Measurements from ENCODE around the gene NKAIN2. TPM values are rescaled to one million over a fixed set of nuclear protein-coding genes. Genes with fewer than 3 reads are reported as not detected.

NKAIN2 gene
- total and polyA plus RNA-seq, 9 of the 15 experiments (the other 6 are each of a cell fraction or from before 2014, with no cell fraction given), result not detected

DNA sequence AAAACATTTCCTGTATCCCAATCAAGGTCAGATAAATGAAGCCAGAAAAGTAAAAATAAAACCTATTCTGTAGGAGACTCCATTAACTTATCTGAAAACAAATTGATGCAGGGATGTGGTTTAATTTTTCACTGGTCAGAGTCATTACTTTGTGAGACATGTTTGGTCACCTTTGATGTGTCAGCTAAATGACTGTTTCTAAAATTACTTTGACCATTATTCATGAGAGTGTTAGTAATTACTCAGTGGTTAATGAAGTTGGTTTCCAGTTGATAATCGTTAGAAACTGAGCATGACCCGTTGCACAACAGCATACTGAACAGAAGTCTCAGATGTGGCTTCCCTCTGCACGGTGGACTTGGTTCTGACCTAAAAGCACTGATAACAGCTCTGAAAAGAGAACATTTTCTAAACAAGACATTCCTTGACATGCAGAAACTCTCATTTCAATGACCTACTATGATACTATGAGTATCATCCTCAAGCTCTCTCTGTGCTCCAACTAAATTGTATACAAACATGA, 748.1 kb downstream of the NKAIN2 start:
- DNase-seq (ENCODE audit: extremely low read depth in 1 of 4, low spot score in 3 of 4) (no peak), FAIRE-seq (no peak), ATAC-seq (no peak)
- Histone ChIP-seq H3K9me1 (ENCODE audit: control insufficient read depth, insufficient read depth, low read length) (no peaks in the 10 kb centered on the region), H3K4me3 (no peak overlapping the region), H3K36me3 (ENCODE audit: control insufficient read depth, insufficient read depth, low read length) (no peaks in the 10 kb centered on the region), H4K20me1 (replicated peaks; ENCODE audit: control insufficient read depth, insufficient read depth, low read length) (no peaks in the 10 kb centered on the region), H3K79me2 (ENCODE audit: control insufficient read depth, insufficient read depth, low read length) (no peaks in the 10 kb centered on the region), H3K9me3 (replicated peaks; ENCODE audit: control insufficient read depth, insufficient read depth, low read depth, low read length) (no peaks in the 10 kb centered on the region), H2AFZ (ENCODE audit: low read depth, low read length) (no peak overlapping the region), H3K9ac (ENCODE audit: insufficient read depth in 1 of 2, low read depth in 2 of 2, low read length in 2 of 2) (no peak overlapping the region), H3K4me2 (ENCODE audit: insufficient read depth, low read length) (no peak overlapping the region), H3K27ac (ENCODE audit: extremely low read depth, low read depth, low read length) (no peak overlapping the region), H3K4me1 (replicated peaks in 1 of 2; ENCODE audit: control insufficient read depth in 2 of 2, insufficient read depth in 2 of 2, low read length in 2 of 2) (no peaks in the 10 kb centered on the region), H3K27me3 (ENCODE audit: control insufficient read depth in 2 of 2, insufficient read depth in 2 of 2, low read length in 2 of 2) (no peaks in the 10 kb centered on the region)
- no TSS peak for BruUV-seq (replicated peaks)
- in situ Hi-C loops (cut with MboI), result no loop called here
- intact Hi-C loops (cut with micrococcal nuclease), result no loop called here
- 0% methylated on average over 3 of the region's 3 CpGs for WGBS (ENCODE audit: insufficient coverage, low coverage, missing lambda C conversion rate)
- ChIA-PET CTCF (ENCODE audit: low intra/inter-chr PET ratio) (no interaction called here), POLR2A (no interaction called here)
- no peak for TF ChIP-seq RBM39 (optimal IDR thresholded peaks at IDR 0.05; ENCODE audit: low read depth, low read length)
- no peak for TF ChIP-seq KLF13 (tag; IDR thresholded peaks at IDR 0.05; ENCODE audit: borderline replicate concordance, low read depth)
- no peak for TF ChIP-seq CBFA2T2 (conservative IDR thresholded peaks at IDR 0.05)
- TF ChIP-seq, protein P1, sequence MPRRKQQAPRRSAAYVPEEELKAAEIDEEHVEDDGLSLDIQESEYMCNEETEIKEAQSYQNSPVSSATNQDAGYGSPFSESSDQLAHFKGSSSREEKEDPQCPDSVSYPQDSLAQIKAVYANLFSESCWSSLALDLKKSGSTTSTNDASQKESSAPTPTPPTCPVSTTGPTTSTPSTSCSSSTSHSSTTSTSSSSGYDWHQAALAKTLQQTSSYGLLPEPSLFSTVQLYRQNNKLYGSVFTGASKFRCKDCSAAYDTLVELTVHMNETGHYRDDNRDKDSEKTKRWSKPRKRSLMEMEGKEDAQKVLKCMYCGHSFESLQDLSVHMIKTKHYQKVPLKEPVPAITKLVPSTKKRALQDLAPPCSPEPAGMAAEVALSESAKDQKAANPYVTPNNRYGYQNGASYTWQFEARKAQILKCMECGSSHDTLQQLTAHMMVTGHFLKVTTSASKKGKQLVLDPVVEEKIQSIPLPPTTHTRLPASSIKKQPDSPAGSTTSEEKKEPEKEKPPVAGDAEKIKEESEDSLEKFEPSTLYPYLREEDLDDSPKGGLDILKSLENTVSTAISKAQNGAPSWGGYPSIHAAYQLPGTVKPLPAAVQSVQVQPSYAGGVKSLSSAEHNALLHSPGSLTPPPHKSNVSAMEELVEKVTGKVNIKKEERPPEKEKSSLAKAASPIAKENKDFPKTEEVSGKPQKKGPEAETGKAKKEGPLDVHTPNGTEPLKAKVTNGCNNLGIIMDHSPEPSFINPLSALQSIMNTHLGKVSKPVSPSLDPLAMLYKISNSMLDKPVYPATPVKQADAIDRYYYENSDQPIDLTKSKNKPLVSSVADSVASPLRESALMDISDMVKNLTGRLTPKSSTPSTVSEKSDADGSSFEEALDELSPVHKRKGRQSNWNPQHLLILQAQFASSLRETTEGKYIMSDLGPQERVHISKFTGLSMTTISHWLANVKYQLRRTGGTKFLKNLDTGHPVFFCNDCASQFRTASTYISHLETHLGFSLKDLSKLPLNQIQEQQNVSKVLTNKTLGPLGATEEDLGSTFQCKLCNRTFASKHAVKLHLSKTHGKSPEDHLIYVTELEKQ (CRISPR knock-in tag; IDR thresholded peaks at IDR 0.05), result no peak
- TF ChIP-seq GABPB2 (CRISPR knock-in tag; conservative IDR thresholded peaks at IDR 0.05), result no peak
- TF ChIP-seq, protein P2, sequence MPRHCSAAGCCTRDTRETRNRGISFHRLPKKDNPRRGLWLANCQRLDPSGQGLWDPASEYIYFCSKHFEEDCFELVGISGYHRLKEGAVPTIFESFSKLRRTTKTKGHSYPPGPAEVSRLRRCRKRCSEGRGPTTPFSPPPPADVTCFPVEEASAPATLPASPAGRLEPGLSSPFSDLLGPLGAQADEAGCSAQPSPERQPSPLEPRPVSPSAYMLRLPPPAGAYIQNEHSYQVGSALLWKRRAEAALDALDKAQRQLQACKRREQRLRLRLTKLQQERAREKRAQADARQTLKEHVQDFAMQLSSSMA (CRISPR knock-in tag; IDR thresholded peaks at IDR 0.05), result no peak
- no peak for TF ChIP-seq MIER1 (IDR thresholded peaks at IDR 0.05; ENCODE audit: low read depth)
